Ovary (tissue), 3 donors: ENCODE results near the gene NAA11.

Source experiments
- EP300 ChIP-seq: sonication (generic); formaldehyde crosslinking; IDR thresholded peaks from one replicate; pipeline ENCODE4 v1.6.1; 2017; ENCODE audit warnings: antibody characterized with exemption
- POLR2A ChIP-seq: fragments of 450-650 bp; IDR thresholded peaks from one replicate; pipeline ENCODE4 v1.6.1; 2017; ENCODE audit warnings: antibody characterized with exemption, mild to moderate bottlenecking, moderate library complexity
- TF ChIP-seq, protein P1 (sequence below), 3 donors: fragments of 450-650 bp in 2 of 3; fragments of 200-600 bp in 1 of 3; IDR thresholded peaks; one replicate each; pipeline versions ENCODE4 v1.5.1 to v1.8.0; 2016 to 2022; ENCODE audit warnings: antibody characterized with exemption in 3 of 3, mild to moderate bottlenecking in 1 of 3
- donor health status: DM: no; HTN: no; CAD: no.

DNA sequence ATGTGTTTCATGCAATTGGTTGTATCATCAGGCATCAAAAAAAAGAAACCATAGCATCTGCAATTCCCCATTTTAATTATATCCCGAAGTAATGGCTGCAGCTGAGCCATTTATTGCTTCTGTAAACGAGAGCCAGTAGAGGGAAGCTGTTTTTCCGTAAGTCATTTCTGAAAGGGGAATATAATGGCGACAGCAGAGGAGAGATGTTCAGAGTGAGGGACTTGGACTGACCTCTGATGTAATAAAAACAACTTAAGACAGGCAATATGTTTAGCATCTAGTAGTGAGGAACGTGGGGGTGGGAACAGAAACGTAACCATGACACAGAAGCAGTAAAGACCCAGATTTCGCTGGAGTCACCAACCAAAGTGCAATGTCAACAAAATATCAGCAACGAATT lies 31.5 kb upstream of the NAA11 start:
- TF ChIP-seq, protein P1, sequence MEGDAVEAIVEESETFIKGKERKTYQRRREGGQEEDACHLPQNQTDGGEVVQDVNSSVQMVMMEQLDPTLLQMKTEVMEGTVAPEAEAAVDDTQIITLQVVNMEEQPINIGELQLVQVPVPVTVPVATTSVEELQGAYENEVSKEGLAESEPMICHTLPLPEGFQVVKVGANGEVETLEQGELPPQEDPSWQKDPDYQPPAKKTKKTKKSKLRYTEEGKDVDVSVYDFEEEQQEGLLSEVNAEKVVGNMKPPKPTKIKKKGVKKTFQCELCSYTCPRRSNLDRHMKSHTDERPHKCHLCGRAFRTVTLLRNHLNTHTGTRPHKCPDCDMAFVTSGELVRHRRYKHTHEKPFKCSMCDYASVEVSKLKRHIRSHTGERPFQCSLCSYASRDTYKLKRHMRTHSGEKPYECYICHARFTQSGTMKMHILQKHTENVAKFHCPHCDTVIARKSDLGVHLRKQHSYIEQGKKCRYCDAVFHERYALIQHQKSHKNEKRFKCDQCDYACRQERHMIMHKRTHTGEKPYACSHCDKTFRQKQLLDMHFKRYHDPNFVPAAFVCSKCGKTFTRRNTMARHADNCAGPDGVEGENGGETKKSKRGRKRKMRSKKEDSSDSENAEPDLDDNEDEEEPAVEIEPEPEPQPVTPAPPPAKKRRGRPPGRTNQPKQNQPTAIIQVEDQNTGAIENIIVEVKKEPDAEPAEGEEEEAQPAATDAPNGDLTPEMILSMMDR (IDR thresholded peaks at IDR 0.05): no peak
- TF ChIP-seq EP300: no peak
- TF ChIP-seq POLR2A: no peak
